ENCODE measurements around the gene UBQLN4.

The UBQLN4 gene

GRCh38 chr1:156026588-156026987 is 27.0 kb downstream of the UBQLN4 start:
- Histone ChIP-seq H3K9me3 (no peaks in the 10 kb centered on the region), H3K27ac (no peak overlapping the region), H3K36me3 (no peaks in the 10 kb centered on the region), H3K4me1 (no peaks in the 10 kb centered on the region), H3K27me3 (no peaks in the 10 kb centered on the region), H3K4me3 (no peak overlapping the region)
- no peak for TF ChIP-seq CTCF (IDR thresholded peaks at IDR 0.05)
- intact Hi-C loops (cut with DNase I; ENCODE audit: low total_unique reads), result no loop called here
- DNase-seq, result no peak

- TF ChIP-seq CTCF (IDR thresholded peaks at IDR 0.05), result peak in 1 of 2 experiments; percentile 7
- no peak for DNase-seq
Measured at GRCh38 chr1:156025876-156026275, 27.7 kb downstream of the UBQLN4 start.

GRCh38 chr1:156024801-156025200 is 28.8 kb downstream of the UBQLN4 start:
- H3K27me3 ChIP-seq, result no peaks in the 10 kb centered on the region
- no peaks in the 10 kb centered on the region for H3K9me3 ChIP-seq
- no peak for TF ChIP-seq CTCF (IDR thresholded peaks at IDR 0.05)
- intact Hi-C loops (cut with DNase I; ENCODE audit: low total_unique reads), result no loop called here
- no peak overlapping the region for H3K27ac ChIP-seq
- no peaks in the 10 kb centered on the region for H3K36me3 ChIP-seq
- DNase-seq, result no peak
- peaks cover 0 to 8% (median 5%) of the 10 kb centered on the region in 4 donors for H3K4me1 ChIP-seq
- H3K4me3 ChIP-seq, result no peak overlapping the region

More at GRCh38 chr1:156025876-156026275, 27.7 kb downstream of the UBQLN4 start:
- Histone ChIP-seq H3K27me3 (no peaks in the 10 kb centered on the region), H3K9me3 (no peaks in the 10 kb centered on the region), H3K4me1 (no peaks in the 10 kb centered on the region), H3K36me3 (no peaks in the 10 kb centered on the region), H3K4me3 (no peak overlapping the region), H3K27ac (no peak overlapping the region)
- intact Hi-C loops (cut with DNase I; ENCODE audit: low total_unique reads), result no loop called here

GRCh38 chr1:156021954-156022353 is 31.6 kb downstream of the UBQLN4 start:
- H3K36me3 ChIP-seq, result peaks cover 2 to 23% (median 16%) of the 10 kb centered on the region in 3 donors
- TF ChIP-seq CTCF (IDR thresholded peaks at IDR 0.05), result no peak
- DNase-seq, result no peak
- no peak overlapping the region for H3K27ac ChIP-seq
- H3K9me3 ChIP-seq, result no peaks in the 10 kb centered on the region
- H3K4me1 ChIP-seq, result peaks cover 0 to 20% (median 11%) of the 10 kb centered on the region in 4 donors
- intact Hi-C loops (cut with DNase I; ENCODE audit: low total_unique reads), result no loop called here
- no peaks in the 10 kb centered on the region for H3K27me3 ChIP-seq
- H3K4me3 ChIP-seq, result no peak overlapping the region

GRCh38 chr1:156021093-156021428 is 32.5 kb downstream of the UBQLN4 start:
- peak overlapping the region; percentile 82 to 94 for H3K4me3 ChIP-seq
- no peaks in the 10 kb centered on the region for H3K9me3 ChIP-seq
- H3K36me3 ChIP-seq, result peaks cover 11 to 32% (median 25%) of the 10 kb centered on the region in 3 donors
- intact Hi-C loops (cut with DNase I; ENCODE audit: low total_unique reads), result no loop called here
- peaks cover 0 to 20% (median 11%) of the 10 kb centered on the region in 4 donors for H3K4me1 ChIP-seq
- no peak for TF ChIP-seq CTCF (IDR thresholded peaks at IDR 0.05)
- H3K27me3 ChIP-seq, result no peaks in the 10 kb centered on the region
- DNase-seq, result no peak
- peak overlapping the region; percentile 88 to 89 for H3K27ac ChIP-seq
